Karpas-422 (cell line): ENCODE data around the gene DIP2C. TPM values are rescaled to one million over a fixed set of nuclear protein-coding genes. Genes with fewer than 3 reads are reported as not detected.

ENCODE experiments used
- DNase-seq: peaks from one replicate; pipeline ENCODE4 v3.0.0-alpha.2; 2015
- H2AFZ ChIP-seq: fragments of 200-600 bp; sonication (generic); 2 replicates; pipeline ENCODE4 v1.6.1; 2014; ENCODE audit warnings: antibody characterized with exemption, low read length, mixed read lengths
- H3K27ac ChIP-seq: fragments of 200-600 bp; sonication (generic); 2 replicates; pipeline ENCODE4 v1.5.1; 2014; ENCODE audit warnings: mild to moderate bottlenecking, low read length, moderate library complexity
- H3K27me3 ChIP-seq: fragments of 200-600 bp; sonication (generic); 2 replicates; pipeline ENCODE4 v1.6.1; 2014; ENCODE audit warnings: low read length, mixed read lengths
- H3K36me3 ChIP-seq: fragments of 200-600 bp; sonication (generic); 2 replicates; pipeline ENCODE4 v1.6.1; 2014; ENCODE audit warnings: low read length, mixed read lengths; ENCODE audit not compliant: insufficient read depth
- H3K4me1 ChIP-seq: fragments of 200-600 bp; sonication (generic); 2 replicates; pipeline ENCODE4 v1.6.1; 2014; ENCODE audit warnings: mild to moderate bottlenecking, low read length, mixed read lengths
- H3K4me2 ChIP-seq: fragments of 200-600 bp; sonication (generic); 2 replicates; pipeline ENCODE4 v1.6.1; 2014; ENCODE audit warnings: low read length, low read depth, mild to moderate bottlenecking; ENCODE audit not compliant: poor library complexity, severe bottlenecking
- H3K4me3 ChIP-seq: fragments of 200-600 bp; sonication (generic); 2 replicates; pipeline ENCODE4 v1.5.1; 2014; ENCODE audit warnings: mild to moderate bottlenecking, antibody characterized with exemption, low read length, mixed read lengths
- H3K79me2 ChIP-seq: fragments of 200-600 bp; sonication (generic); 2 replicates; pipeline ENCODE4 v1.6.1; 2014; ENCODE audit warnings: mild to moderate bottlenecking, low read length, mixed read lengths
- H3K9ac ChIP-seq: fragments of 200-600 bp; sonication (generic); 2 replicates; pipeline ENCODE4 v1.6.0; 2014; ENCODE audit warnings: low read length
- H3K9me2 ChIP-seq: fragments of 200-600 bp; sonication (generic), shearing (Covaris generic); replicated peaks from 2 replicates; pipeline ENCODE4 v1.6.0; 2014; ENCODE audit warnings: mild to moderate bottlenecking, low read length, moderate library complexity; ENCODE audit not compliant: insufficient read depth
- H3K9me3 ChIP-seq: fragments of 300-700, 200-600 bp; sonication (generic); 2 replicates; pipeline ENCODE4 v1.6.1; 2014; ENCODE audit warnings: low read length, mixed read lengths
- H4K20me1 ChIP-seq: fragments of 200-600 bp; sonication (generic); 2 replicates; pipeline ENCODE4 v1.6.1; 2014; ENCODE audit warnings: mild to moderate bottlenecking, antibody characterized with exemption, low read length, low read depth; ENCODE audit not compliant: insufficient read depth
- total RNA-seq: library from RNA; depleted of rRNA; stranded (reverse); fragments of >200 nt; shearing (Covaris generic); gene quantifications from 2 replicates; pipeline ENCODE4 v1.2.3, GENCODE V29; 2014; ENCODE audit warnings: low replicate concordance

Gene DIP2C
- total RNA-seq, 1 experiment from 2014 or later: 0.11 TPM

DNA sequence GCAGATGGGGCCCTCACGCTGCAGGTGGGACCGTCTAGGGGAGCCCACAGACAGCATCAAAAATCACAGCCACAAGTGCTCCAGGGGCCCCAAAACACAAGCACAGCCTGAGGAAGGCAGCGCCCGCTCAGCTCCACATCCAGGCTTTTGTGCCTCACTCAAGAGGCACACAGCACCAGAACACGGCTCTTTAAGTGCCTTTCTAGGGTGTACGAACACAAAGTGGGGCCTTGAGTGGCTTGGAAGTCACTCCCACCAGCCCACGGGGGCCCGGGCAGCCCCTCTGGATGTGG lies 65.2 kb downstream of the DIP2C start:
- no peak overlapping the region for H3K9ac ChIP-seq
- DNase-seq: no peak
- no peaks in the 10 kb centered on the region for H3K9me3 ChIP-seq
- H3K9me2 ChIP-seq: no peaks in the 10 kb centered on the region
- no peaks in the 10 kb centered on the region for H4K20me1 ChIP-seq
- no peak overlapping the region for H3K4me2 ChIP-seq
- peaks cover 9% of the 10 kb centered on the region for H3K4me1 ChIP-seq
- no peak overlapping the region for H3K27ac ChIP-seq
- H3K27me3 ChIP-seq: no peaks in the 10 kb centered on the region
- no peaks in the 10 kb centered on the region for H3K36me3 ChIP-seq
- H3K79me2 ChIP-seq: no peaks in the 10 kb centered on the region
- H3K4me3 ChIP-seq: no peak overlapping the region
- H2AFZ ChIP-seq: no peak overlapping the region

GRCh38 chr10:623477-624311 lies 65.8 kb downstream of the DIP2C start:
- Histone ChIP-seq H4K20me1 (no peaks in the 10 kb centered on the region), H3K4me1 (peaks cover 9% of the 10 kb centered on the region), H3K36me3 (no peaks in the 10 kb centered on the region), H3K9ac (no peak overlapping the region), H3K9me3 (no peaks in the 10 kb centered on the region), H3K27me3 (no peaks in the 10 kb centered on the region), H3K9me2 (no peaks in the 10 kb centered on the region), H3K4me3 (no peak overlapping the region), H3K4me2 (no peak overlapping the region), H3K27ac (no peak overlapping the region), H3K79me2 (no peaks in the 10 kb centered on the region), H2AFZ (no peak overlapping the region)
- no peak for DNase-seq

GRCh38 chr10:623014-623413 lies 66.5 kb downstream of the DIP2C start:
- Histone ChIP-seq H3K27ac (no peak overlapping the region), H3K9ac (no peak overlapping the region), H3K4me1 (peaks cover 9% of the 10 kb centered on the region), H3K4me3 (no peak overlapping the region), H3K36me3 (no peaks in the 10 kb centered on the region), H3K9me2 (no peaks in the 10 kb centered on the region), H2AFZ (no peak overlapping the region), H3K79me2 (no peaks in the 10 kb centered on the region), H3K4me2 (no peak overlapping the region), H3K27me3 (no peaks in the 10 kb centered on the region), H4K20me1 (no peaks in the 10 kb centered on the region), H3K9me3 (no peaks in the 10 kb centered on the region)
- DNase-seq: no peak

DNA sequence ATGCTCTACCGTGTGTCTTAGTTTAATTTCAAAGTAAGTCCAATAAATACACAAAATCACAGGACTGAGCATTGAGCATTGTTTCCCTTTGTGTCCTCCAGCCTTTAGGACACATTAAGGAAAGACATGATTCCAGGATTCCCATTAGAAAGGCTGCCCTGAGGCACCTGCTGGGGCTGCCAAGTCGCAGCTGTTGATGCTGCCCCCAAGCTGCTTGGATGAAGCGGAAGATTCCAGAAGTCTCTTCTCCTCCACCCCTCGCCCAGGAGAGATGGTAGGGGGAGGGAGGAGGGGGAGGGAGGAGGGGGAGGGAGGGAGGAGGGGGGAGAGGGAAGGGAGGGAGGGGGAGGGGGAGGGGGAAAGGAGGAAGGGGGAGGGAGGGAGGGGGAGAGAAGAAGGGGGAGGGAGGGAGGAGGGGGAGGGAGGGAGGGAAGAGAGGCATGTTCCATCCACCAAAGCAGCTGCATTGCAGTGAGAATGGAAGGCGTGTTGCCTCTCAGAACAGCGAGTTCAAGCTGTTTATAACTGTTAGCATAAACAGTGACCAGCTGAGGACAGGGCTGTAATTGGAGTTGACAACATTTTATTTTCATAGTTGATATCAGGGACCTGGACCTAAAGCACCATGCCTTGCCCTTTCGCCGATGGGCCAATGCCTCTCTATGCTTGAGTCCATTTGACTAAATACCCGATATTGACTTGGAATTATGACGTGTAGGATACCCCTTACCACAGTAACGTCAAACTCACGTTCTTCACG lies 67.3 kb downstream of the DIP2C start:
- H3K9me3 ChIP-seq: no peaks in the 10 kb centered on the region
- H3K9me2 ChIP-seq: no peaks in the 10 kb centered on the region
- no peaks in the 10 kb centered on the region for H4K20me1 ChIP-seq
- no peak overlapping the region for H3K4me2 ChIP-seq
- peaks cover 9% of the 10 kb centered on the region for H3K4me1 ChIP-seq
- DNase-seq: no peak
- no peak overlapping the region for H3K27ac ChIP-seq
- H3K27me3 ChIP-seq: no peaks in the 10 kb centered on the region
- H3K79me2 ChIP-seq: no peaks in the 10 kb centered on the region
- H3K4me3 ChIP-seq: no peak overlapping the region
- H3K36me3 ChIP-seq: no peaks in the 10 kb centered on the region
- no peak overlapping the region for H3K9ac ChIP-seq
- H2AFZ ChIP-seq: no peak overlapping the region

DNA sequence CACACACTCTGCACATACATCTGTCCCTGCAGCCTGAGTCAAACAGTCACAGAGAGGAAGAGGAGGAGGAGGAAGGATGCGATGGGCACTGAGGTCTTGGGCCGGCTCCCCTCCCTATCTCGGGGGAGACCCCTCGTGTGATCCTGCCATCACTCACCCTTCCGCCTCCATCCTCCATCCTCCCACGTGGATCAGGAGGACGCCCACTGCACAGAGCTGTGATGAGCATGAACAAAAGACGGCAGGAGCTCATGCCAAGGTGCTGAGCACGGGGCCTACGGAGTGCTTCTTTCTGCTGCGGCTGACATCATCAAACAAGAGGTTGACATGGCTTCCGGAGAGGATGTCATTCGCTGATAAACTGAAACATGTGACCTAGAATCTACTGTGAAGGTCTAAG lies 68.0 kb downstream of the DIP2C start:
- H3K4me3 ChIP-seq: no peak overlapping the region
- H3K27ac ChIP-seq: no peak overlapping the region
- H2AFZ ChIP-seq: no peak overlapping the region
- no peak overlapping the region for H3K4me2 ChIP-seq
- DNase-seq: no peak
- no peaks in the 10 kb centered on the region for H4K20me1 ChIP-seq
- no peaks in the 10 kb centered on the region for H3K9me3 ChIP-seq
- peaks cover 9% of the 10 kb centered on the region for H3K4me1 ChIP-seq
- no peaks in the 10 kb centered on the region for H3K9me2 ChIP-seq
- H3K79me2 ChIP-seq: no peaks in the 10 kb centered on the region
- no peak overlapping the region for H3K9ac ChIP-seq
- H3K36me3 ChIP-seq: no peaks in the 10 kb centered on the region
- no peaks in the 10 kb centered on the region for H3K27me3 ChIP-seq

GRCh38 chr10:620971-621370 lies 68.5 kb downstream of the DIP2C start:
- Histone ChIP-seq H3K9ac (no peak overlapping the region), H2AFZ (no peak overlapping the region), H3K36me3 (no peaks in the 10 kb centered on the region), H3K4me3 (no peak overlapping the region), H3K27ac (no peak overlapping the region), H3K4me2 (no peak overlapping the region), H3K79me2 (no peaks in the 10 kb centered on the region), H3K4me1 (peaks cover 9% of the 10 kb centered on the region), H4K20me1 (no peaks in the 10 kb centered on the region), H3K9me2 (no peaks in the 10 kb centered on the region), H3K27me3 (no peaks in the 10 kb centered on the region), H3K9me3 (no peaks in the 10 kb centered on the region)
- DNase-seq: no peak

DNA sequence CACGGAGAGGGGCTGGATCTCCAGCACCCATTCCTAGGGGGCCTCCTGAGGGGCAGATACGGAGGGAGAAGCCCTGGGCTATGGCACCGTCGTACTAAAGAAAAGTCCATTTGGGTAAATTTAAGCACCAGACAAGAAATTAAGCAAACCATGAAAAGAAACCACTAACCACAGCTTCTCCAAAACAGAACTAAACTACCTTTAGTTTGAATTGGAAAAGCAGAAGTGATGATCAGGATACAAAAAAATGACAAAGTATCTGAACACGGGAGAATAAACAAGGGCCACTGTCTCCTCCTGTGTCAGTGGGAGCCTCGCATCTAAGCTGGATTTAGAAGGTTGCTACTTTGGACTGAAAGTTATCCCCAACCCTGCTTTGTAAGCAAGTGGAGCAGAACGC lies 69.1 kb downstream of the DIP2C start:
- H3K27me3 ChIP-seq: no peaks in the 10 kb centered on the region
- no peak overlapping the region for H3K4me3 ChIP-seq
- no peaks in the 10 kb centered on the region for H3K9me3 ChIP-seq
- no peak overlapping the region for H3K27ac ChIP-seq
- H3K4me1 ChIP-seq: peaks cover 9% of the 10 kb centered on the region
- H4K20me1 ChIP-seq: no peaks in the 10 kb centered on the region
- no peaks in the 10 kb centered on the region for H3K79me2 ChIP-seq
- peak; percentile 49 for DNase-seq
- H3K4me2 ChIP-seq: no peak overlapping the region
- no peaks in the 10 kb centered on the region for H3K36me3 ChIP-seq
- no peaks in the 10 kb centered on the region for H3K9me2 ChIP-seq
- H2AFZ ChIP-seq: no peak overlapping the region
- H3K9ac ChIP-seq: no peak overlapping the region

DNA sequence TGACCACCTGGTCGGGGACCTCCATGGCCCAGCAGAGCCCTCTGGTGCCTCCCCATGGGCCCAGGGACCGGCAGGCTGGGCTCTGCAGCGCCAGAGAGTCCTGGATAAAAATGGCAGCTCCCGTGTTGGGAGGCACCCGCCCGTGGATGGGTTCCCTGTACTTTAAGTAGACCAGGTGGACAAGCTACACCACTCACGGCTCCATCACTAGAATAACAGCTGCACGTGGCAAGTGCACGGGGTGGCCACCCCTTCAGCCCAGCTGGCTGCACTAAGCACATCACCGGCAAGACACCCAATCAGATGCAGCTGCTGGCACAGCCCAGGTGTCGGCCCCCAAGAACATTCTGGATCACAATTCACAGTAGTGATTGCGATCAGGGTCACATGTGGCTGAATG lies 69.8 kb downstream of the DIP2C start:
- Histone ChIP-seq H3K4me2 (no peak overlapping the region), H3K79me2 (no peaks in the 10 kb centered on the region), H3K9me3 (no peaks in the 10 kb centered on the region), H3K27ac (no peak overlapping the region), H3K4me3 (no peak overlapping the region), H3K27me3 (no peaks in the 10 kb centered on the region), H3K9ac (no peak overlapping the region), H3K4me1 (peaks cover 9% of the 10 kb centered on the region), H3K36me3 (no peaks in the 10 kb centered on the region), H2AFZ (no peak overlapping the region), H4K20me1 (no peaks in the 10 kb centered on the region), H3K9me2 (no peaks in the 10 kb centered on the region)
- DNase-seq: no peak
